Ishikawa (cell line): ENCODE measurements around the gene PAIP2.

ENCODE experiments used
- CEBPB ChIP-seq: IDR thresholded peaks from 2 replicates; pipeline ENCODE4 v1.6.1; 2012
- CREB1 ChIP-seq: IDR thresholded peaks from 2 replicates; pipeline ENCODE4 v1.6.1; 2012; ENCODE audit warnings: low read depth
- EGR1 ChIP-seq: IDR thresholded peaks from 2 replicates; pipeline ENCODE4 v1.6.1; 2012
- EP300 ChIP-seq: IDR thresholded peaks from 2 replicates; pipeline ENCODE4 v1.6.1; 2012; ENCODE audit warnings: borderline replicate concordance
- FOXM1 ChIP-seq: IDR thresholded peaks from 2 replicates; pipeline ENCODE4 v1.6.1; 2012; ENCODE audit warnings: low read depth, borderline replicate concordance
- RAD21 ChIP-seq: IDR thresholded peaks from 2 replicates; pipeline ENCODE4 v1.6.1; 2012; ENCODE audit warnings: low read depth
- TAF1 ChIP-seq: IDR thresholded peaks from 2 replicates; pipeline ENCODE4 v1.6.1; 2012; ENCODE audit warnings: low read depth, mild to moderate bottlenecking
- TCF12 ChIP-seq: IDR thresholded peaks from 2 replicates; pipeline ENCODE4 v1.6.1; 2012; ENCODE audit warnings: low read depth
- ZBTB7A ChIP-seq: IDR thresholded peaks from 2 replicates; pipeline ENCODE4 v1.6.1; 2012; ENCODE audit warnings: low read depth
- TF ChIP-seq, protein P1 (sequence below): IDR thresholded peaks from 2 replicates; pipeline ENCODE4 v1.6.1; 2012; ENCODE audit warnings: low read depth, mild to moderate bottlenecking
- TF ChIP-seq, protein P2 (sequence below): IDR thresholded peaks from 2 replicates; pipeline ENCODE4 v1.6.1; 2012

DNA sequence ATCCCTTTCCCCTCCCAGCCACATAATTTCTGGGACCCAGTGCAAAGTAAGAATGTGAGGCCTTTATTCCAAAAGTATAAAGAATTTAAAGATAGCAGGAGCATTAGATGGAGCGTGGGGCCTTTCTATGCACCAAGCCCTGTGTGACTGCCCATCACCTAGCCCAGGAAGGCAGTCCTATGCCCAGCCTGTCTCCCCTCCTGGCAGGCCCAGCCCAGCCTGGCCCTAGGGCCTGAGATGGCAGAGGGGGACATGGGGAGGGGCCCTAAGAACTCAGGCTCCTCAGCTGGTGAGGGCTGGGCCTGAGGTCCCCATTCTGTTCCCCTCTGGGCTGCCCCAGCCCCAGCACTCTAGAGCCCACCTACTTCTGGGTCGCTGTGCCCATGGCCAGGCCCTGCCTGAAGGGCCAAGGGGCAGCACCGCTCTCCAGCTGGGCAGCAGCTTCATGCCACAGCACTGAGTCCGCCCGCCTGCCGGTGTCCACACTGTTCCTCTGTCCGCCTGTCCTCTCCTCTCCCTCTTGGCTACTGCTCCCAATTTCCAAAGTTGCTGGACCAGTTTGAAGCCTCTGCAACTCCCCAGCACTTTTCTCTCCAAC lies 42.4 kb downstream of the PAIP2 start:
- TF ChIP-seq EGR1 (no peak), EP300 (no peak), ZBTB7A (no peak), TCF12 (no peak), CREB1 (no peak), RAD21 (no peak), TAF1 (no peak), FOXM1 (no peak), CEBPB (no peak)
- TF ChIP-seq, protein P1, sequence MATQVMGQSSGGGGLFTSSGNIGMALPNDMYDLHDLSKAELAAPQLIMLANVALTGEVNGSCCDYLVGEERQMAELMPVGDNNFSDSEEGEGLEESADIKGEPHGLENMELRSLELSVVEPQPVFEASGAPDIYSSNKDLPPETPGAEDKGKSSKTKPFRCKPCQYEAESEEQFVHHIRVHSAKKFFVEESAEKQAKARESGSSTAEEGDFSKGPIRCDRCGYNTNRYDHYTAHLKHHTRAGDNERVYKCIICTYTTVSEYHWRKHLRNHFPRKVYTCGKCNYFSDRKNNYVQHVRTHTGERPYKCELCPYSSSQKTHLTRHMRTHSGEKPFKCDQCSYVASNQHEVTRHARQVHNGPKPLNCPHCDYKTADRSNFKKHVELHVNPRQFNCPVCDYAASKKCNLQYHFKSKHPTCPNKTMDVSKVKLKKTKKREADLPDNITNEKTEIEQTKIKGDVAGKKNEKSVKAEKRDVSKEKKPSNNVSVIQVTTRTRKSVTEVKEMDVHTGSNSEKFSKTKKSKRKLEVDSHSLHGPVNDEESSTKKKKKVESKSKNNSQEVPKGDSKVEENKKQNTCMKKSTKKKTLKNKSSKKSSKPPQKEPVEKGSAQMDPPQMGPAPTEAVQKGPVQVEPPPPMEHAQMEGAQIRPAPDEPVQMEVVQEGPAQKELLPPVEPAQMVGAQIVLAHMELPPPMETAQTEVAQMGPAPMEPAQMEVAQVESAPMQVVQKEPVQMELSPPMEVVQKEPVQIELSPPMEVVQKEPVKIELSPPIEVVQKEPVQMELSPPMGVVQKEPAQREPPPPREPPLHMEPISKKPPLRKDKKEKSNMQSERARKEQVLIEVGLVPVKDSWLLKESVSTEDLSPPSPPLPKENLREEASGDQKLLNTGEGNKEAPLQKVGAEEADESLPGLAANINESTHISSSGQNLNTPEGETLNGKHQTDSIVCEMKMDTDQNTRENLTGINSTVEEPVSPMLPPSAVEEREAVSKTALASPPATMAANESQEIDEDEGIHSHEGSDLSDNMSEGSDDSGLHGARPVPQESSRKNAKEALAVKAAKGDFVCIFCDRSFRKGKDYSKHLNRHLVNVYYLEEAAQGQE = no peak
- TF ChIP-seq, protein P2, sequence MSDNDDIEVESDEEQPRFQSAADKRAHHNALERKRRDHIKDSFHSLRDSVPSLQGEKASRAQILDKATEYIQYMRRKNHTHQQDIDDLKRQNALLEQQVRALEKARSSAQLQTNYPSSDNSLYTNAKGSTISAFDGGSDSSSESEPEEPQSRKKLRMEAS = no peak
